DOHH2 (cell line): Measurements from ENCODE around the gene LONP2.

Source experiments
- H3F3A ChIP-seq: fragments of 200-600 bp; sonication (generic), shearing (Covaris generic); 2 replicates; pipeline ENCODE4 v1.6.0; 2016; ENCODE audit warnings: antibody characterized with exemption, mild to moderate bottlenecking; ENCODE audit not compliant: control insufficient read depth, insufficient read depth
- H3K27ac ChIP-seq: fragments of 200-600 bp; sonication (generic); 2 replicates; pipeline ENCODE4 v1.5.1; 2014; ENCODE audit warnings: low read depth, mild to moderate bottlenecking, low read length, moderate library complexity
- H3K27me3 ChIP-seq: fragments of 200-600 bp; sonication (generic); 2 replicates; pipeline ENCODE4 v1.6.1; 2014; ENCODE audit warnings: mild to moderate bottlenecking, low read length, mixed read lengths; ENCODE audit not compliant: control insufficient read depth
- H3K36me3 ChIP-seq: fragments of 200-600 bp; sonication (generic); 2 replicates; pipeline ENCODE4 v1.6.1; 2014; ENCODE audit warnings: mild to moderate bottlenecking, low read length, moderate library complexity, mixed read lengths; ENCODE audit not compliant: control insufficient read depth
- H3K4me1 ChIP-seq: fragments of 200-600 bp; sonication (generic); 2 replicates; pipeline ENCODE4 v1.6.1; 2014; ENCODE audit warnings: mild to moderate bottlenecking, low read length, mixed read lengths; ENCODE audit not compliant: control insufficient read depth
- H3K4me2 ChIP-seq: fragments of 200-600 bp; sonication (generic); 2 replicates; pipeline ENCODE4 v1.6.0; 2014; ENCODE audit warnings: mild to moderate bottlenecking, low read length, moderate library complexity
- H3K4me3 ChIP-seq: fragments of 200-600 bp; sonication (generic); 2 replicates; pipeline ENCODE4 v1.5.1; 2014; ENCODE audit warnings: mild to moderate bottlenecking, low read length, mixed read lengths
- H3K79me2 ChIP-seq: fragments of 200-600 bp; sonication (generic); 2 replicates; pipeline ENCODE4 v1.6.1; 2014; ENCODE audit warnings: mild to moderate bottlenecking, low read length, mixed read lengths; ENCODE audit not compliant: control insufficient read depth
- H3K9me2 ChIP-seq: fragments of 200-600 bp; sonication (generic); replicated peaks from 2 replicates; pipeline ENCODE4 v1.6.1; 2014; ENCODE audit warnings: mild to moderate bottlenecking, low read length, mixed read lengths; ENCODE audit not compliant: control insufficient read depth
- H3K9me3 ChIP-seq: fragments of 200-600 bp; sonication (generic); 2 replicates; pipeline ENCODE4 v1.6.1; 2014; ENCODE audit warnings: antibody characterized with exemption, low read length, mixed read lengths; ENCODE audit not compliant: control insufficient read depth, insufficient read depth
- H4K20me1 ChIP-seq: fragments of 200-600 bp; sonication (generic); 2 replicates; pipeline ENCODE4 v1.6.0; 2014; ENCODE audit warnings: low read depth, mild to moderate bottlenecking, antibody characterized with exemption, low read length, moderate library complexity; ENCODE audit not compliant: control insufficient read depth, insufficient read depth
- EZH2phosphoT487 ChIP-seq: fragments of 200-600 bp; sonication (generic); IDR thresholded peaks from 2 replicates; pipeline ENCODE4 v1.6.1; 2017; ENCODE audit warnings: borderline replicate concordance, mild to moderate bottlenecking, antibody characterized with exemption, low read length, moderate library complexity, mixed read lengths
- TF ChIP-seq, protein P1 (sequence below): fragments of 200-600 bp; sonication (generic); IDR thresholded peaks from one replicate; pipeline ENCODE4 v1.5.1; 2014; ENCODE audit warnings: antibody characterized with exemption, mild to moderate bottlenecking, low read depth, low read length; ENCODE audit not compliant: poor library complexity, severe bottlenecking

The LONP2 gene

GRCh38 chr16:48365025-48365600 lies 121.0 kb downstream of the LONP2 start:
- Histone ChIP-seq H3K27ac (no peak overlapping the region), H3K9me2 (no peaks in the 10 kb centered on the region), H3K27me3 (no peaks in the 10 kb centered on the region), H3K79me2 (peaks cover 99% of the 10 kb centered on the region), H3K4me1 (peaks cover 33% of the 10 kb centered on the region), H3F3A (no peaks in the 10 kb centered on the region), H3K4me3 (no peak overlapping the region), H3K4me2 (0 out of 2 replicates have a peak overlapping the region, but pooled peaks have one; percentile 84), H4K20me1 (peaks cover 18% of the 10 kb centered on the region), H3K9me3 (no peaks in the 10 kb centered on the region), H3K36me3 (peaks cover 10% of the 10 kb centered on the region)
- TF ChIP-seq, protein P1, sequence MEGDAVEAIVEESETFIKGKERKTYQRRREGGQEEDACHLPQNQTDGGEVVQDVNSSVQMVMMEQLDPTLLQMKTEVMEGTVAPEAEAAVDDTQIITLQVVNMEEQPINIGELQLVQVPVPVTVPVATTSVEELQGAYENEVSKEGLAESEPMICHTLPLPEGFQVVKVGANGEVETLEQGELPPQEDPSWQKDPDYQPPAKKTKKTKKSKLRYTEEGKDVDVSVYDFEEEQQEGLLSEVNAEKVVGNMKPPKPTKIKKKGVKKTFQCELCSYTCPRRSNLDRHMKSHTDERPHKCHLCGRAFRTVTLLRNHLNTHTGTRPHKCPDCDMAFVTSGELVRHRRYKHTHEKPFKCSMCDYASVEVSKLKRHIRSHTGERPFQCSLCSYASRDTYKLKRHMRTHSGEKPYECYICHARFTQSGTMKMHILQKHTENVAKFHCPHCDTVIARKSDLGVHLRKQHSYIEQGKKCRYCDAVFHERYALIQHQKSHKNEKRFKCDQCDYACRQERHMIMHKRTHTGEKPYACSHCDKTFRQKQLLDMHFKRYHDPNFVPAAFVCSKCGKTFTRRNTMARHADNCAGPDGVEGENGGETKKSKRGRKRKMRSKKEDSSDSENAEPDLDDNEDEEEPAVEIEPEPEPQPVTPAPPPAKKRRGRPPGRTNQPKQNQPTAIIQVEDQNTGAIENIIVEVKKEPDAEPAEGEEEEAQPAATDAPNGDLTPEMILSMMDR = no peak
- no peak for TF ChIP-seq EZH2phosphoT487

DNA sequence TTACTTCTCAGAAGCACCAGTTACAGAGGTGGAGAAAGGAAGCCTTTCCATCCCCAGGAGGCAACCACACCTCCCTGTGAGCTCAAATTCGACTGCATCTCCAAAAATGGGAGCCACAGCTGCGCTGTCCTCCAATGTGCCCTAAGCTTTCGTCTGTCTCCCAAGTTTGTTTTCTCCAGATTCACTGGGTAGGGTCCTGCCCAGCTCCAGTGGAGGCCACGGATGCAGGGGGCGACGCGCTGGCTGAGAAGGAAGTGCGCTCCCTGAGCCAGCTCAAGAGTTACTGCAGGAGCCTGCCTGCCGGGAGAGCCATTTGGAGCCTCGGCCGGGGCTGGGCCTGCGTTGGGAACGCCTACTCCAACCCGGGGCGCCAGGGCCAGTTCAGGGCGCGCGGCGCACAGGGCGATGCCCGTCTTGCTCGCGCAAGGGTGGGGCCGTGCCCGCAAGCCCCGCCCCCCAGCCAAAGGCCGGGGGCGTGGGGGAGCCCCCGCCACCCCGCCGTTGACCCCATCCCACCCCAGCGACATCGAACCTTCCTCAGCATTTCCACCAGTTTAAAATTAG lies 121.6 kb downstream of the LONP2 start:
- H3K4me3 ChIP-seq = peak overlapping the region; percentile 74
- H4K20me1 ChIP-seq = peaks cover 21% of the 10 kb centered on the region
- H3K27ac ChIP-seq = no peak overlapping the region
- no peak for TF ChIP-seq EZH2phosphoT487
- TF ChIP-seq, protein P1 = no peak
- peaks cover 99% of the 10 kb centered on the region for H3K79me2 ChIP-seq
- H3F3A ChIP-seq = no peaks in the 10 kb centered on the region
- H3K4me2 ChIP-seq = peak overlapping the region; percentile 84
- H3K27me3 ChIP-seq = no peaks in the 10 kb centered on the region
- peaks cover 10% of the 10 kb centered on the region for H3K36me3 ChIP-seq
- H3K4me1 ChIP-seq = peaks cover 33% of the 10 kb centered on the region
- H3K9me2 ChIP-seq = no peaks in the 10 kb centered on the region
- H3K9me3 ChIP-seq = no peaks in the 10 kb centered on the region

- Histone ChIP-seq H4K20me1 (peaks cover 21% of the 10 kb centered on the region), H3K4me1 (peaks cover 29% of the 10 kb centered on the region), H3K27ac (peak overlapping the region; percentile 35), H3K79me2 (peaks cover 99% of the 10 kb centered on the region), H3K9me3 (no peaks in the 10 kb centered on the region), H3K36me3 (peaks cover 8% of the 10 kb centered on the region), H3K9me2 (no peaks in the 10 kb centered on the region), H3F3A (no peaks in the 10 kb centered on the region), H3K27me3 (no peaks in the 10 kb centered on the region), H3K4me2 (peak overlapping the region; percentile 84), H3K4me3 (peak overlapping the region; percentile 74)
- TF ChIP-seq, protein P1 = no peak
- TF ChIP-seq EZH2phosphoT487 = no peak
Observed at GRCh38 chr16:48366165-48367093, 122.3 kb downstream of the LONP2 start.
